ENCODE data around the gene ZSWIM9.
"Not testable (repeated sequence)": the region's sequence is repeated elsewhere in the genome, so short reads cannot be mapped to it uniquely, and the experiment has no call there.

ZSWIM9 gene

GRCh38 chr19:48220784-48221183, 50.3 kb downstream of the ZSWIM9 start:
- DNase-seq: not testable (repeated sequence)

DNA sequence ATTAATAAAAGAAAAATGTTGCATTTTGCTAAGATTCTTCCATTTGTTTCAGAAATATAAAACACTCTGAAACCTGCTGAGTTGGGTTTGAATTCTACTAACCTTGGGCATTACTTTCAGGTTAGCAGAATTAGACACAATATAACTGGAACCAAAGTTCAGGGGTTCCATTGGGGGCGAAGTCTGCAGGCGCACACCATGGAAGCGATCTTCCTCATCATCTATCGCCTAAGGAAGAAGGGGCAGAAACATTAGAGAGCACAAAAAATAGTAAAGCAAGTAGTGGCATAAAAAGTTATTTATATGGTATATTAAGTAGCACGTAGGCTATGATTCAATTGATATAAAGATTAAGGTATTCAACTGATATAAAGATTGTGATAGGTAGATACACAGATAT, 51.1 kb downstream of the ZSWIM9 start:
- no peak for DNase-seq

- DNase-seq: no peak
Observed at GRCh38 chr19:48230555-48231129, 60.2 kb downstream of the ZSWIM9 start.

DNA sequence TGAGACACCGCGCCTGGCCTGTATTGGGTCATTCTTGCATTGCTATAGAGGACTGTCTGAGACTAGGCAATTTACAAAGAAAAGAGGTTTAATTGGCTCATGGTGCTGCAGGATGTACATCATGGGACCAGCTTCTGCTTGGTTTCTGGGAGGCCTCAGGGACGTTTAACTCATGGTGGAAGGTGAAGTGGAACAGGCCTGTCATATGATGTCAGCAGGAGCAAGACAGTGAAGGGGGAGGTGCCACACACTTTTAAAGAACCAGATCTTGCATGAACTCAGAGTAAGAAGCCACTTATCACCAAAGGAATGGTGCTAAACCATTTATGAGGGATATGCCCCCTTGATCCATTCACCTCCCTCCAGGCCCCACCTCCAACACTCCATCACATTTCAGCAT, 66.6 kb downstream of the ZSWIM9 start:
- no peak for DNase-seq

DNA sequence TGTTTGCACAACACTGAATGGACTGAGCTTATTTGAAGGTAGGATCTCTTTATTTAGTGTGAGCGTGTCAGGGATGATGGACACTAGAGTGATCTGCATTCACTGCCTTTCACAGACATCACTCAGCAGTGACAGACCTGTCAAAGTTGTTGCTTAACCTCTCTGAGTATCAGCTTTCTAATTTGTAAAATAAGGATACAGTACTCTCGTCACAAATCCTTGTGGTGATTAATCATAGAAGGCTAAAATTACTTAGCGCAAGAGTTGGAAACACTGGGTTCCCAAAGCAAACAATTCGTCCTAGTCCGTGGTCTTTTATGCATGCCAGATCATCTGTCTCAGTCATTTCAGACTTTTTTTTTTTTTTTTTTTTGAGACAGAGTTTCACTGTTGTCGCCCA, 68.6 kb downstream of the ZSWIM9 start:
- no peak for DNase-seq

- DNase-seq: no peak
Observed at GRCh38 chr19:48239582-48240141, 69.2 kb downstream of the ZSWIM9 start.

DNA sequence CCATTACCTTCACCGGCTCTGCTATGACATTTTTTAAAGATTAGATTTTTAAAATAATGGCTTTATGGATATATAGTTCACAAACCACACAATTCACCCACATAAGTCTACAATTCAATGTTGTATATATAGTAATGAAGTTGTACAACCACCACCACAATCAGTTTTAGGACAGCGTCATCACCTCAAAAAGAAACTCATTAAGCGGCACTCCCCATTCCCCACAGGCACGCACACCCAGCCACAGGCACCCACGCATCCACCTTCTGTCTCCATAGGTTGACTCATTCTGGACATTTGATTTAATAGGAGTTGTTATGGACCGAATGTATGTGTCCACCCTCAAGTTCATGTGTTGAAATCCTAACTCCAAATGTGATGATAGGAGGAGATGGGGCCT, 71.3 kb downstream of the ZSWIM9 start:
- not testable (repeated sequence) for DNase-seq

GRCh38 chr19:48244281-48244680, 73.8 kb downstream of the ZSWIM9 start:
- peak in 1 of 2 donors; percentile 53 for DNase-seq

DNA sequence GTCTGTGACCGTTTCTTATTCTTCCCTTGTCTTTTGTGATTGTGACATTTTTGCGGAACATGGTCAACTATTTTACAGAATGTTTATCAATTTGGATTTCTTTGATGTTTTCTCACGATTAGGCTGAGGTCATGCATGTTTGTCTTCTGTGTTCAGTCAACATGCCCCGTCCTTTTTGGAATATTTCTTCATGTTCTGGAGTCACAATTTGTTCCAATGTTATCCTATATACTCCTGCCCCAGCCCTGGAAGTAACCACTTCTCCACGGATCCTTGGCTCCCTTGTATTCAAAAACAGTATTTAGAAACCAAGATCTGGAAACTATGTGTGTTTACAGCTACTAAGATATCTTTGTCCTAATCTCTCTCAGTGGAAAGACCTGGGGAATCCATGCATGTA, 75.6 kb downstream of the ZSWIM9 start:
- no peak for DNase-seq

GRCh38 chr19:48247212-48247611, 76.7 kb downstream of the ZSWIM9 start:
- DNase-seq: no peak

Data from bone marrow (tissue), 2 donors.